Measurements from ENCODE around the gene PLPP3.

Gene PLPP3

DNA sequence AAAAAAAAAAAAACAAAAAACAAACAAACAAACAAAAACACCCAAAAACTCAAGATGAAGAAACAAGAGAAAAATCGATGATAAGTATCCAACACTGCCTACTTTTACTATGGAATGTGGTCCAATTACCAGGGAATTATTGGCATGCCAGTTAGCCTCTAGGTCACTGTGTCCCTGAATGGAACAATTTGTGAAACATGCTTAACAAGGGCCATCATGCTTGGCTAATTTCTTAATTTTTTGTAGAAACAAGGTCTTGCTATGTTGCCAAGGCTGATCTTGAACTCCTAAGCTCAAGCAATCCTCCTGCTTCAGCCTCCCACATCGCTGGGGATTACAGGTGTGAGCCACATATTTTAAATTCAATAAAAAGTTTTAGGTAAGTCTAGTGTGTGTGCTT, 23.9 kb downstream of the PLPP3 start:
- Histone ChIP-seq H3K9me3 (ENCODE audit: control insufficient read depth, insufficient read depth, low read depth, low read length) (no peaks in the 10 kb centered on the region), H3K27ac (ENCODE audit: extremely low read depth, low read depth, low read length) (no peak overlapping the region), H3K4me3 (ENCODE audit: low read depth, low read length) (no peak overlapping the region), H3K36me3 (ENCODE audit: control insufficient read depth in 2 of 2, insufficient read depth in 1 of 2, low read length in 2 of 2) (no peaks in the 10 kb centered on the region), H3K4me1 (ENCODE audit: control insufficient read depth, insufficient read depth, low read length) (no peaks in the 10 kb centered on the region; the same call in 1 of the 2 replicates)
- CTCF ChIA-PET, result interaction anchor here (0.7 kb wide), 1 partner anchor 765 kb away, joined by 3 read pairs; no protein-coding TSS in a partner anchor
- no peak for TF ChIP-seq ZNF677 (tag by site-specific recombination; IDR thresholded peaks at IDR 0.05)
- POLR2A ChIA-PET, result no interaction called here

DNA sequence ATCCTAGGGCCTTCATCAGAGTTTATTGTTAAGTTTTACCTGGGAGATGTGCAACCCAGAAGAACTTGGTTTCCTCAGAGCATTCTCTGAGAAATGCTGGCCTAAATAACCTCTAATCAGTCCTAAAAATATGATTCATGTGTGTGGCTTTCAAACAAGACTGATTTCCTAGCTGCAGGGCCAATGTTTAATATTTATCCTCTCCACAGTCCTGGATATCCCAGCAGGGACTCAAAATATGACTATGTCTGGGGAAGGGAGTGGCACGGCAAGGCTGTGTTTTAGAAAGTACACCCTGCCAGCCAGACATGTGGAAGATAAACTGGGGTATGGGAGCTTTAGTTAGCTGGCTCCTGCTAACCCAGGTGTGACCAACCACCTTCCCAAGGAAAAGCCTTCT, 26.3 kb downstream of the PLPP3 start:
- TF ChIP-seq ZNF768 (tag by site-specific recombination; IDR thresholded peaks at IDR 0.05), result no peak
- TF ChIP-seq, protein P1, sequence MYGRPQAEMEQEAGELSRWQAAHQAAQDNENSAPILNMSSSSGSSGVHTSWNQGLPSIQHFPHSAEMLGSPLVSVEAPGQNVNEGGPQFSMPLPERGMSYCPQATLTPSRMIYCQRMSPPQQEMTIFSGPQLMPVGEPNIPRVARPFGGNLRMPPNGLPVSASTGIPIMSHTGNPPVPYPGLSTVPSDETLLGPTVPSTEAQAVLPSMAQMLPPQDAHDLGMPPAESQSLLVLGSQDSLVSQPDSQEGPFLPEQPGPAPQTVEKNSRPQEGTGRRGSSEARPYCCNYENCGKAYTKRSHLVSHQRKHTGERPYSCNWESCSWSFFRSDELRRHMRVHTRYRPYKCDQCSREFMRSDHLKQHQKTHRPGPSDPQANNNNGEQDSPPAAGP (tag by site-specific recombination; IDR thresholded peaks at IDR 0.05), result no peak
- TF ChIP-seq SALL2 (tag by site-specific recombination; IDR thresholded peaks at IDR 0.05; ENCODE audit: borderline replicate concordance), result no peak
- TF ChIP-seq ZSCAN30 (tag by site-specific recombination; IDR thresholded peaks at IDR 0.05), result no peak
- TF ChIP-seq ZNF121 (tag by site-specific recombination; IDR thresholded peaks at IDR 0.05), result no peak
- TF ChIP-seq, protein P2, sequence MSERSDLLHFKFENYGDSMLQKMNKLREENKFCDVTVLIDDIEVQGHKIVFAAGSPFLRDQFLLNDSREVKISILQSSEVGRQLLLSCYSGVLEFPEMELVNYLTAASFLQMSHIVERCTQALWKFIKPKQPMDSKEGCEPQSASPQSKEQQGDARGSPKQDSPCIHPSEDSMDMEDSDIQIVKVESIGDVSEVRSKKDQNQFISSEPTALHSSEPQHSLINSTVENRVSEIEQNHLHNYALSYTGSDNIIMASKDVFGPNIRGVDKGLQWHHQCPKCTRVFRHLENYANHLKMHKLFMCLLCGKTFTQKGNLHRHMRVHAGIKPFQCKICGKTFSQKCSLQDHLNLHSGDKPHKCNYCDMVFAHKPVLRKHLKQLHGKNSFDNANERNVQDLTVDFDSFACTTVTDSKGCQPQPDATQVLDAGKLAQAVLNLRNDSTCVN (tag by site-specific recombination; optimal IDR thresholded peaks at IDR 0.05), result no peak
- H3K36me3 ChIP-seq (ENCODE audit: control insufficient read depth in 2 of 2, insufficient read depth in 1 of 2, low read length in 2 of 2), result no peaks in the 10 kb centered on the region
- H3K27ac ChIP-seq (ENCODE audit: extremely low read depth, low read depth, low read length), result no peak overlapping the region
- CTCF ChIA-PET, result interaction anchor here (0.8 kb wide), 1 partner anchor 18 kb away, joined by 3 read pairs; no protein-coding TSS in a partner anchor
- H3K4me1 ChIP-seq (ENCODE audit: control insufficient read depth, insufficient read depth, low read length), result no peaks in the 10 kb centered on the region; the same call in 1 of the 2 replicates
- H3K4me3 ChIP-seq (ENCODE audit: low read depth, low read length), result no peak overlapping the region
- POLR2A ChIA-PET, result interaction anchor here (0.9 kb wide), 1 partner anchor 24 kb away, joined by 3 read pairs; no protein-coding TSS in a partner anchor
- no peaks in the 10 kb centered on the region for H3K9me3 ChIP-seq (ENCODE audit: control insufficient read depth, insufficient read depth, low read depth, low read length)

DNA sequence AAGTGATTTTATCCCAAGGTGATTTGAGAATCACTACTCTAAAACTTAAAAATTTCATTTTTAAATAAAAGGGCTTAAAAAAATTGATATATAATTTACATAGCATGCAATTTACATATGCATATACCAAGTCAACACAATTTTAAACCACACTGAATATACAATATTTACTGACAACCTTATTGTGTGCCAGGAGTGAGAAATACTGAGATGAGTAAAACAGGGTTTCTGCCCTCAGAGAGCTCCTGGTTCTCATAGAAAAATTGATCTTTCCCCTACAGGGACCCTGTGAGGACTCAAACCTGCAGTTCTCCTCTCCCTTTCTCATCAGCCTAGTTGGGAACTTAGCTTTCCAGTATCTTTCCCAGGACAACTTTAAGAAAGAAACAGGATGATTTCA, 27.0 kb downstream of the PLPP3 start:
- Histone ChIP-seq H3K4me3 (ENCODE audit: low read depth, low read length) (no peak overlapping the region), H3K27ac (ENCODE audit: extremely low read depth, low read depth, low read length) (no peak overlapping the region), H3K36me3 (ENCODE audit: control insufficient read depth in 2 of 2, insufficient read depth in 1 of 2, low read length in 2 of 2) (no peaks in the 10 kb centered on the region), H3K9me3 (ENCODE audit: control insufficient read depth, insufficient read depth, low read depth, low read length) (no peaks in the 10 kb centered on the region), H3K4me1 (ENCODE audit: control insufficient read depth, insufficient read depth, low read length) (no peaks in the 10 kb centered on the region)
- ChIA-PET POLR2A (no interaction called here), CTCF (interaction anchor here (0.8 kb wide), 1 partner anchor 17 kb away, joined by 3 read pairs; no protein-coding TSS in a partner anchor)
- TF ChIP-seq, protein P3, sequence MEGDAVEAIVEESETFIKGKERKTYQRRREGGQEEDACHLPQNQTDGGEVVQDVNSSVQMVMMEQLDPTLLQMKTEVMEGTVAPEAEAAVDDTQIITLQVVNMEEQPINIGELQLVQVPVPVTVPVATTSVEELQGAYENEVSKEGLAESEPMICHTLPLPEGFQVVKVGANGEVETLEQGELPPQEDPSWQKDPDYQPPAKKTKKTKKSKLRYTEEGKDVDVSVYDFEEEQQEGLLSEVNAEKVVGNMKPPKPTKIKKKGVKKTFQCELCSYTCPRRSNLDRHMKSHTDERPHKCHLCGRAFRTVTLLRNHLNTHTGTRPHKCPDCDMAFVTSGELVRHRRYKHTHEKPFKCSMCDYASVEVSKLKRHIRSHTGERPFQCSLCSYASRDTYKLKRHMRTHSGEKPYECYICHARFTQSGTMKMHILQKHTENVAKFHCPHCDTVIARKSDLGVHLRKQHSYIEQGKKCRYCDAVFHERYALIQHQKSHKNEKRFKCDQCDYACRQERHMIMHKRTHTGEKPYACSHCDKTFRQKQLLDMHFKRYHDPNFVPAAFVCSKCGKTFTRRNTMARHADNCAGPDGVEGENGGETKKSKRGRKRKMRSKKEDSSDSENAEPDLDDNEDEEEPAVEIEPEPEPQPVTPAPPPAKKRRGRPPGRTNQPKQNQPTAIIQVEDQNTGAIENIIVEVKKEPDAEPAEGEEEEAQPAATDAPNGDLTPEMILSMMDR (tag by site-specific recombination; IDR thresholded peaks at IDR 0.05), result no peak
- TF ChIP-seq MZF1 (tag by site-specific recombination; IDR thresholded peaks at IDR 0.05; ENCODE audit: borderline replicate concordance) (no peak), EGR2 (tag by site-specific recombination; IDR thresholded peaks at IDR 0.05; ENCODE audit: low read depth) (no peak), HOXD13 (CRISPR knock-in tag; IDR thresholded peaks at IDR 0.05; ENCODE audit: borderline replicate concordance) (no peak), KLF1 (tag by site-specific recombination; IDR thresholded peaks at IDR 0.05) (no peak), HOXC10 (CRISPR knock-in tag; IDR thresholded peaks at IDR 0.05) (no peak), ZNF555 (tag by site-specific recombination; conservative IDR thresholded peaks at IDR 0.05) (no peak), TRIM28 (IDR thresholded peaks at IDR 0.05; ENCODE audit: borderline replicate concordance, low read length) (no peak), ZNF404 (tag by site-specific recombination; IDR thresholded peaks at IDR 0.05) (no peak), TCF7L2 (IDR thresholded peaks at IDR 0.05; ENCODE audit: borderline replicate concordance, low read depth, low read length) (no peak), ZNF169 (tag by site-specific recombination; IDR thresholded peaks at IDR 0.05) (no peak)
- TF ChIP-seq, protein P4, sequence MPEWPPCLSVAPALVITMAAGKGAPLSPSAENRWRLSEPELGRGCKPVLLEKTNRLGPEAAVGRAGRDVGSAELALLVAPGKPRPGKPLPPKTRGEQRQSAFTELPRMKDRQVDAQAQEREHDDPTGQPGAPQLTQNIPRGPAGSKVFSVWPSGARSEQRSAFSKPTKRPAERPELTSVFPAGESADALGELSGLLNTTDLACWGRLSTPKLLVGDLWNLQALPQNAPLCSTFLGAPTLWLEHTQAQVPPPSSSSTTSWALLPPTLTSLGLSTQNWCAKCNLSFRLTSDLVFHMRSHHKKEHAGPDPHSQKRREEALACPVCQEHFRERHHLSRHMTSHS (tag by site-specific recombination; IDR thresholded peaks at IDR 0.05), result no peak
- TF ChIP-seq, protein P5, sequence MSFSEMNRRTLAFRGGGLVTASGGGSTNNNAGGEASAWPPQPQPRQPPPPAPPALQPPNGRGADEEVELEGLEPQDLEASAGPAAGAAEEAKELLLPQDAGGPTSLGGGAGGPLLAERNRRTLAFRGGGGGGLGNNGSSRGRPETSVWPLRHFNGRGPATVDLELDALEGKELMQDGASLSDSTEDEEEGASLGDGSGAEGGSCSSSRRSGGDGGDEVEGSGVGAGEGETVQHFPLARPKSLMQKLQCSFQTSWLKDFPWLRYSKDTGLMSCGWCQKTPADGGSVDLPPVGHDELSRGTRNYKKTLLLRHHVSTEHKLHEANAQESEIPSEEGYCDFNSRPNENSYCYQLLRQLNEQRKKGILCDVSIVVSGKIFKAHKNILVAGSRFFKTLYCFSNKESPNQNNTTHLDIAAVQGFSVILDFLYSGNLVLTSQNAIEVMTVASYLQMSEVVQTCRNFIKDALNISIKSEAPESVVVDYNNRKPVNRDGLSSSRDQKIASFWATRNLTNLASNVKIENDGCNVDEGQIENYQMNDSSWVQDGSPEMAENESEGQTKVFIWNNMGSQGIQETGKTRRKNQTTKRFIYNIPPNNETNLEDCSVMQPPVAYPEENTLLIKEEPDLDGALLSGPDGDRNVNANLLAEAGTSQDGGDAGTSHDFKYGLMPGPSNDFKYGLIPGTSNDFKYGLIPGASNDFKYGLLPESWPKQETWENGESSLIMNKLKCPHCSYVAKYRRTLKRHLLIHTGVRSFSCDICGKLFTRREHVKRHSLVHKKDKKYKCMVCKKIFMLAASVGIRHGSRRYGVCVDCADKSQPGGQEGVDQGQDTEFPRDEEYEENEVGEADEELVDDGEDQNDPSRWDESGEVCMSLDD (tag by site-specific recombination; IDR thresholded peaks at IDR 0.05), result no peak

Measured in HEK293 (cell line).